HG03442 (cell line): ENCODE results near the gene FOCAD.
A peak's percentile ranks its signal among the peaks of the same experiment; 100 is the strongest.
"Not testable (repeated sequence)": the region's sequence is repeated elsewhere in the genome, so short reads cannot be mapped to it uniquely, and the experiment has no call there.

Experiments used
- ATAC-seq: cut with Tn5 transposase; IDR thresholded peaks from one replicate; pipeline ENCODE4 v1.9.1; 2021; ENCODE audit warnings: mild to moderate bottlenecking, moderate library complexity; ENCODE audit not compliant: unreplicated experiment

FOCAD gene

DNA sequence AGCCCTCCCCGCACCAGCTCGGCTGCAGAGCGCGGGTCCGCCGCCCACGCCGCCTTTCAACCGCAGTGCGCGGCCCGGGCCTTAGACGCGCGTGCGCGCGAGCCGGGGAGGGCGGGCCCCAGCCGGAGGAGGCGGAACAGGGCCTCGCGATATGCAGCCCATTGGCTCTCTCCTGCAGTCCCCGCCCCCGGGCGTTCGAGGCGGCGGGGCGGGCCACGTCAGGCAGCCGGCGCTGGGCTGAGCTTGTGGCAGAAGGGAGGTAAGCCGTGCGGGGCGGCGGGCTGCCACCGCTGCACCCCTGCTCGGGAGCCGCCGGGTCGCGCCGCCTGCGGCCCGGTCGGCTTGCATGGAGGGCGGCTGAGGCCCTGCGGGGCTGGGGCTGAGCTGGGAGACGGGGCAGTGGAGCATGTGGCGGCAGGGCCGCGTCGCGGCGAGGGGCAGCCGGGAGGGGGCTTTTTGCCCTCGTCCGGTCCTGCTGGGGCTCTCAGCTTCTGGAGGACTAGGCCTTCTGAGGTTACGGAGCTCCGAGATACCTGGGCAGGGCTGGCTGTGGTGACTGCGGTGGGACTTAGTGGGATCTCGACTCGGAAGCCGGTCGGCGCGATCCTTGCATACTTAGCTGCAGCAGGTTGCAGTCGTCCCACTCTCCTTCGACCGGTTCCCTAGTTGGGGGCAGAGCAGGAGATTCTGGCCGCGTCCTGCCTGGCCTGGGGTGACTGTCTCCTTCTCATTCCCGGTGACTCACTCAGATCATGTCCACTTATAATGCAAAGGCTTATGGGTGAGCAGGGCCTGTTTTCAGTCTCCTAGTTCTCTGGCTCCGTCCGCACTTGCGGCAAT is at the start of gene FOCAD:
TSS of gene FOCAD (plus strand) at position 225 of the 840 bp plus-strand sequence. CDS start 31,095 bp downstream, outside the sequence.
- ATAC-seq, result peak; percentile 98

GRCh38 chr9:20634895-20635294 is 49.2 kb upstream of the FOCAD start:
- ATAC-seq, result no peak

DNA sequence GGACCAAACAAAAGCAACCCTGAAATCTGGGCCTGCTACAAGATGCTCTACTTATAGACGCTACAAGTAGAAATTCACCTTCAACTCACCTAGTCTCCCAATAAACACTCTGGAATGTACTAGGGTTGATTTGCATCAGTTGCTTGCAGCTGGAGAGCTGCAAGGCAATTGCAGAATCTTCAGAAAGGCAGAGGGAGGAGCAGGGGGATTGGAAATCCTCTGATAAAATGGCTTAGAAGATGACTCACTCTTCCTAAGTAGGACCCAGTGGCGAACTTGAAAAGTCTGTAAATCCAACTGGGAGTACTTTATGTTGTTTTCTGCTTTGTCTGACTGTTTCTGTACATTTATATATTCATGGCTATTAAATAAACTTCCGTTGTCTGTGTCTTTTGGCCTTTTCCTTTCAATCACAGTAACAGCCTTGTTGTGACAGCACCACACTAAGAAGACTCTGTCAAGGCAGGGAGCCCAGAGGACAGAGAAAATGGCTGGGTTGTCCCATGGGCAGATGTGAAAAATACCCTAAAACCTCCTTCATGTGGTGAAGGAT is 47.1 kb upstream of the FOCAD start:
- no peak for ATAC-seq

DNA sequence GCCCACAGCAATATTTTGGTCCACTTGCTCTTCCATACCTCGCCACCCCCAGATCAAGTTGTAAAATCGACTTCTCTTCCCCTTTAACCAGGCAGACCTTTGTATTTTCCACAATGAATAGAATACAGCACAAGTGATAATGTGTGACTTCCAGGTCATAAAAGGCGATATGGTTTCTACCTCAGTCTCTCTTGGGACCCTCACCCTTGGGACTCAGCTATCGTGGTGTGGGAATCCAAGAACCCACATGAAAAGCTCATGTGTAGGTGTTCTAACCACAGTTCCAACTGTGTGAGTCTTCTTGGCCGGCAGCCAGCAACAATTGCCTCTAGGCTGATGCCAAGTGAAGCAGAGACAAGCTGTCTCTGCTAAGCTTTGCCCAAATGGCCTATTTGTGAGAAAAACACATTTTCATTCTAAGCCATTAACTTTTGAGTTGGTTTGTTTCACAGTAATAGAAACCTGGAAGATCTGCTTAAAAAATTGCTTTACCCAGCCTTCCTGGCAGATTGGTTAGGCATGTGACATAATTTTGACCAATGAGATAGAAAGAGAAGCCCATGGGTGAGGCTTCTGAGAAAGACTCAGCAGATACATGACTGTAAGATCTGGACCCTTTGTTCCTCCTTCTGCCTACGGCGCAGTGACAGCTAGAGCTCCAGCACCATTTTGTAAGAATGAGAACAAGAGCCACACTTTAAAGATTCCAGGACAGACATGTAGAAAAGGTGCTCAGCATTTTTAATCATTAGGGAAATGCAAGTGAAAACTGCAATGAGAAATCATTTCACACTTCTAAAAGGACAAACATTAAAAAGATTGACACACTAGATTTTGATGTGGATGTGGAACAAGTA is 43.5 kb upstream of the FOCAD start:
- peak; percentile 91 for ATAC-seq

- ATAC-seq, result no peak
These were observed 42.0 kb upstream of the FOCAD start for GRCh38 chr9:20642045-20642444.

GRCh38 chr9:20643660-20644059 is 40.4 kb upstream of the FOCAD start:
- no peak for ATAC-seq

DNA sequence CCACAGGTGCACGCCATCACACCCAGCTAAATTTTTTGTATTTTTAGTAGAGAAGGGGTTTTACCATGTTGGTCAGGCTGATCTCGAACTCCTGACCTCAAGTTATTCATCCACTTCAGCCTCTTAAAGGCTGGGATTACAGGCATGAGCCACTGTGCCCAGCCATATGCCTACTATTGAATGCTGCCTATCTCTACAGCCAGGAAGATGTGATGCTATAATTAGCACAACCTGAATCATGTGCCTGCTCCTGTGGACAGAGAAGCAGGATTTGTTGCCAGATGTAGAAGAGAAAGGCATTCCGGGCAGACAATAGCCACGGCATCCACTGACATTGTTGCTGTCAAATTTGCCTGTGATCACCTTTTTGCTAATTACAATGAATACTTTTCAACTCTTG is 37.4 kb upstream of the FOCAD start:
- ATAC-seq, result no peak

GRCh38 chr9:20649381-20649780 is 34.7 kb upstream of the FOCAD start:
- no peak for ATAC-seq

GRCh38 chr9:20650313-20650712 is 33.7 kb upstream of the FOCAD start:
- ATAC-seq, result no peak

GRCh38 chr9:20650750-20651299 is 33.2 kb upstream of the FOCAD start:
- no peak for ATAC-seq

- ATAC-seq, result no peak
These were observed 32.1 kb upstream of the FOCAD start for GRCh38 chr9:20651939-20652338.

DNA sequence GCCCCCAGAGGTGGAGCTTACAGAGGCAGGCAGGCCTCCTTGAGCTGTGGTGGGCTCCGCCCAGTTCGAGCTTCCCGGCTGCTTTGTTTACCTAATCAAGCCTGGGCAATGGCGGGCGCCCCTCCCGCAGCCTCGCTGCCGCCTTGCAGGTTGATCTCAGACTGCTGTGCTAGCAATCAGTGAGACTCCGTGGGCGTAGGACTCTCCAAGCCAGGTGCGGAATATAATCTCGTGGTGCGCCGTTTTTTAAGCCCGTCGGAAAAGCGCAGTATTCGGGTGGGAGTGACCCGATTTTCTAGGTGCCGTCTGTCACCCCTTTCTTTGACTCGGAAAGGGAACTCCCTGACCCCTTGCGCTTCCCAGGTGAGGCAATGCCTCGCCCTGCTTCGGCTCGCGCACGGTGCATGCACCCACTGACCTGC is 25.8 kb upstream of the FOCAD start:
- not testable (repeated sequence) for ATAC-seq

GRCh38 chr9:20658677-20659473 is 25.2 kb upstream of the FOCAD start:
- no peak for ATAC-seq

DNA sequence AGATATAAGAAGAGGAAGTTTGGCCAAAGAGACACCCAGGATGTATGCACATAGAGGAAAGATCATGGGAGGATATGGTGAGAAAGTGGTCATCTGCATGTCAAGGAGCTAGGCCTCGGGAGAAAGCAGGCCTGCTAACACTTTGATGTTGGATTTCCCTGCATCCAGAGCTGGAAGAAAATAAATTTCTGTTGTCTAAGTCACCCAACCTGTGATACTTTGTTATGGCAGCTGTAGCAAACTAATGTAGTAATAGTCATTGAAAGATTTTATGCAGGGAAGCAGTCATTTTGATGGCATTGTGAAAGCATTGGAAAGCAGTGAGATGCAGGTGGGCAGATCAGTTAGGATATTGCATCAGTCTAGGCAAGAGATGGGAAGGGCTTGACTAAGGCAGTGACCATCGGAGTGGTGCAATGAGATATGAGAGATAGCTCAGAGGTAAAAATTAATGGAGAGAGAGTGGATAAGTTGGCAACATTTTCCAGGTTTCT is 24.5 kb upstream of the FOCAD start:
- ATAC-seq, result no peak

- no peak for ATAC-seq
These were observed 21.9 kb upstream of the FOCAD start for GRCh38 chr9:20662156-20662555.

DNA sequence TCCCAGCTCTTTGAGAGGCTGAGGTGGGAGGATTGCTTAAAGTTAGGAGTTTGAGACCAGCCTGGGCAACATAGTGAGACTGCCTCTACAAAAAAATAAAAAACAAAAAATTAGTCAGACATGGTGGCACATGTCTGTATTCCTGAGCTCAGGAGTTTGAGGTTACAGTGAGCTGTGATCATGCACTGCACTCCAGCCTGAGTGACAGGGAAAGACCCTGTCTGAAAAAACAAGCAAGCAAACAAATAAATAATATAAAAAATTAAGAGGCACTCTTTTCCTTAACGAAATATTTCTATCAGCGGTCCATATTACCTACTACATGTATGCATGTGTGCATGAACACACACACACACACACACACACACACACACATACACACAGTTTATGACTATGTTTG is 20.9 kb upstream of the FOCAD start:
- no peak for ATAC-seq

- no peak for ATAC-seq
These were observed 19.6 kb upstream of the FOCAD start for GRCh38 chr9:20664501-20664900.

GRCh38 chr9:20670395-20670794 is 13.7 kb upstream of the FOCAD start:
- no peak for ATAC-seq

GRCh38 chr9:20671635-20672034 is 12.4 kb upstream of the FOCAD start:
- ATAC-seq, result no peak

- not testable (repeated sequence) for ATAC-seq
These were observed 10.5 kb upstream of the FOCAD start for GRCh38 chr9:20673537-20673936.
